Activated T-cell treated with anti-CD3 and anti-CD28 coated beads for 48 hours (primary cell): Measurements from ENCODE around the gene EFHD2.
A peak's percentile ranks its signal among the peaks of the same experiment; 100 is the strongest.
"Not testable (repeated sequence)": the region's sequence is repeated elsewhere in the genome, so short reads cannot be mapped to it uniquely, and the experiment has no call there.

Experiments used
- DNase-seq: peaks from one replicate; pipeline ENCODE4 v3.0.0-alpha.2; 2020; ENCODE audit warnings: low read depth

The EFHD2 gene

DNA sequence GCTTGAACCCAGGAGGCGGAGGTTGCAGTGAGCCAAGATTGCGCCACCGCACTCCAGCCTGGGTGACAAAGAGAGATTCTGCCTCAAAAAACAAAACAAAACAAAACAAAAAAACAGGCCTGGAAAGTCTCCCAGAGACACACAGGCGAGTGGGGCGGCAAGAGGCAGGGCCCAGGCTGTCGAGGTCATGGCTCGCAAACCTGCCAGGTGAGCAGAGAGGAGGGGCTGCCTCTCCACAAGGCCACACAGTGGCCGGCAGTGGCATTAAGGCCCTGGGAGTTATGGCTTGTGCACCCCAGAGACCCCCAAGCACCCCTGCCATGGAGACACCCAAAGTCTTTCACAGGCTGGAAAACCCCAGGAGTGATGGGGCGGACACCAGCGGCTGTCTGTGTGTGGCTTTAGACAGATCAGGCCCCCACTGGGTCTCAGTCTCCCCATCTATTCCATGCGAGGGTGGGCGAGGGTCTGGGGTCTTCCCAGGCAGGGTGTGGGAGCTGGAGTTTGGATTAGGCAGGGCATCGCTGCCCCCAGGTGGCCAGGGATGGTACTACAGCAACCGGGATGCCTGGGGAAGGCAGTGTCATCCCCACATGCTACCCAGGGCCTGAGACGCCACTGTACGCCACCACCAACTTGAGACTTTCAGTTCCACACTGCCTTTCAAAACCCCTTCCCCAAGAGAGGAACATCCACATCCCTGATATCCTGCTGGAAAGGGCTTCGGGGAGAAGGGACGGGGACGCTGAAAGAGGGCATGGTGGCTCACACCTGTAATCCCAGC lies 21.3 kb downstream of the EFHD2 start:
- DNase-seq, result peak; percentile 62

DNA sequence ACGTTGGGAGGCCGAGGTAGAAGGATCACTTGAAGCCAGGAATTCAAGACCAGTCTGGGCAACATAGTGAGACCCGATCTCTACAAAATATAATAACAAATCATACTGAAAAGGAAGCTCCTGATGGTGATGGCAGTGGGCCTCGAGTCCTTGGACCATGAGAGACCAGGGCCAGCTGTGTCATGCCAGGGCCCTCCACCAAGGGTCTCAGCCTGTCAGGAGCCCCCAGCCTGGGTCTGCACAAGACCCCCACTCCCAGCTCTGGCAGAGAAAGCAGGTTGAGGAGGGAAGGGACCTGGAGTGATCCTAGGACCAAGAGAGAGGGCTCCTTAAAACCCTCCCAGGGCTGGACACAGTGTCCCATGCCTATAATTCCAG lies 21.9 kb downstream of the EFHD2 start:
- DNase-seq, result no peak

DNA sequence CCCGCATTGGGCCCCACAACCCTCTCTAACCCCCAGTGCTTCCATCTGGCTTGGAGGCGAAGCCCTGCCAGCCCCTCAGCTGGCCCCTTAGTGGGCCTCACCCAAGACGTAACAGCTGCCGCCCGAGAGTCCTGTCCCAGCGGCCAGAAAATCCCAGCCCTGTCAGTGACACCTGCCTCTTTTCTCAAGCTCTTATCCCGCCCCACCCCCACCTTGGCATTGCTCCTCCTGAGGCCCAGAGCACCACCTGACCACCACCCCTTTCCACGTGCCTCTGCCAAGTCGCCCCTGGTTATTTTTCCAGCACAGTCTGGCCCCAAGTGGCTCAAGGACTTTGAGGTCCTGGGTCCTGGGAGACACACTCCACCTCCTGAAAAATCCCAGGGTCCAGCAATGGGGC lies 22.6 kb downstream of the EFHD2 start:
- DNase-seq, result no peak

DNA sequence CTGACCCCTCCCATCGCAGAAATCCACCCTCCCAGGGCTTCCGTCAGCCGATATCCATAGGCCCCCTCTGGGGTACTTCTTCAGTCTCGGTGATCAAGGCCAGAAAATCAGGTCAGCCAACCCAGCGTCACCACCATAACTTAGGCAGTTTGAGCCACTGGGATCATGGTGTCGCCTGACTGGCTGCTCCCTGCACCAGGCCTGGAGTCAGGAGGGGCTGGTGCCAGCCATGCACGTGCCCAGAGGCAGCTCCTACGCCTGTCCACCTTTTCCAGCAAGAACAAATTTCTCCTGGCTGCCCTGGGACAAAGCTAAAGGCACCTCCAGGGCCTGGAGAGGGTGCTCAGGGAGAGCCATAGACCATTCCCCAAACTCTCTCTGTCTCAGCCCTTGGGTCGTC lies 23.8 kb downstream of the EFHD2 start:
- DNase-seq, result no peak

DNA sequence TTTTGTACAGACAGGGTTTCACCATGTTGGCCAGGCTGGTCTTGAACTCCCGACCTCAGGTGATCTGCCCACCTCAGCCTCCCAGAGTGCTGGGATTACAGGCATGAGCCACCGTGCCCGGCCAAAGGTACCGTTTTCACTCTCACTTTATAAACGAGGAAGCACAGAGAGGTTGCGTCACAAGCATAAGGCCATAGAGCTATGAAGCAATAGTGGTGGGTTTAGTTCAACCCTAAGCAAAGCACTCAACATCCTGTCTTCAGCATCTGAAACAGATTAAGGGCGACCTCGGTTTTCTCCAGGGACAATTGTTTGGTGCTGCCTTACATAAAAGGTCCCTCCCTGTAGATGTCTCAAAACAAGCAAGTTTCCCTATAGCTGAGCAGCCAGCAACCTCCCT lies 25.1 kb downstream of the EFHD2 start:
- DNase-seq, result not testable (repeated sequence)

DNA sequence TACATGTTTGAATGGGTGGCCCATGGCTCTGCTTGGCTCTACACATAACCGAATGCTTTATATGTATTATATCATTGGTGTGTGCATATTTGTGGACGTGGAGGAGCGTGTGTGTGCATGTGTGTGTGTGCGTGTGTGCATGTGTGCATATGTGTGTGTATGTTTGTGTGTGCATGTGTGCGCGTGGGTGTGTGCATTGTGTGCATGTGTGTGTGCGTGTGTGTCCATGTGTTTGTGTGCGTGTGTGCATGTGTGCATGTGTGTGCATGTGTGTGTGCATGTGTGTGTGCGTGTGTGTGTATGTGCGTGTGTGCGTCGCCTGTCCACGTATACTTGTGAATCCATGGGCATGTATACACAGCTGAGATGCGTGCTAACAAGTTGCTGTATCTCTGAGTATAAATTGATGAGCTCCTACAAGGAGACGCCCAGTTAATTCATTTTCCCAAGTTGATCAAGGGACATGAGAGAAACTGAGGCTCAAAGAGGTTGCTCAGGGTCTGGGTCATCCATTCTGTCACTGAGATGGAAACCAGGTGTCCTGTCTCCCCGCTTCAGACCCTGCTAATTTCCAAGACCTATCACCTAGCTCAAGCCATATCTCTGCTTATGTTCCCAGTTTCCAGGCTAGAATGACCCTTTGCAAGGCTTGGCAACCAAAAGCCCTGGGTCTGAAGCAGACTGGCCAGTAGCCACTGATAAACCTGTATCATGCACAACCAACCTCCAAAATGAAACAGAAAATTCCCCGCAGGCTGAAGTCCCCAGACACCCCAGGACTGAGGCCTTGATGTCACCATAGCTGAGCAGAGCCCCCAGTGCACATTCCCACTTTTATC lies 25.8 kb downstream of the EFHD2 start:
- DNase-seq, result no peak

DNA sequence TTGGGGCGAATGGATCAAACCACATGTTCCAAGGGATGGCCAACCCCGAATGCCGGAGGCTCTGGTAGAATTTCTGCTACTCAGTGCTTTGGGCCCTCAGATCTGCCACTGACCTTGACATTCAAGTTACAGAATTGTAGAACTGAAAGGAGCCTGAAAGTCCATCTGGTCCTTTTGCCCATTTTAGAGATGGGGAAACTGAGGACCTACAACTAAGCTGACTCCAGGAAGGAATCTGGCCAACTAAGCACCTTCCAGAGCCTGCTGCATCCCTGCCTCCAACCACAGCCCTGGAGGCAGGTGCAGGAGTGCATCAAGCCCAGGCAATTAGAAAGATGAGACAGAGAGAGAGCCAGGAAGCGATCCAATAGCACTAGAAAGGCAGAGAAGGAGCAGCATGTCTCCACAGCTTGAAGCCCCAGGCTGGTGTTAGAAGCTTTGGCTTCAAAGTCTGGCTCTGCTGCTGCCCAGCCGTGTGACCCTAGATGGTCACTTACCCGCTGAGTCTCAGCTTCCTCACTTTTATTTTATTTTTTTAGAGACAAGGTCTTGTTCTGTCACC lies 27.3 kb downstream of the EFHD2 start:
- no peak for DNase-seq

DNA sequence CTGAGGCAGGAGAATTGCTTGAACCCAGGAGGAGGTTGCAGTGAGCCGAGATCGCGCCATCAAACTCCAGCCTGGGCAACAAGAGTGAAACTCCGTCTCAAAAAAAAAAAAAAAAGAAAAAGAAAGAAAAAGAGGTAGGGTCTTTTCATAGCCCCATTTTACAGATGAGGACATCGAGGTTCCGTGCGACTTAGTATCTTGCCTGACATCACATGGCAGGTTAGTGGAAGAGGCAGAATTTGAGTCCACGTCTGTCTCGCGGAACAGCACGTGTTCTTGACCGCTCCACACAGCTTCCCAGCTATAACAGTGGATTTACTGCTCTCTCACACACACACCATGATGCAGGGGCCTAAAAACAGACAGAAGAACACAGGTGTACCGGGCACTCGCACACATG lies 29.6 kb downstream of the EFHD2 start:
- DNase-seq, result no peak

DNA sequence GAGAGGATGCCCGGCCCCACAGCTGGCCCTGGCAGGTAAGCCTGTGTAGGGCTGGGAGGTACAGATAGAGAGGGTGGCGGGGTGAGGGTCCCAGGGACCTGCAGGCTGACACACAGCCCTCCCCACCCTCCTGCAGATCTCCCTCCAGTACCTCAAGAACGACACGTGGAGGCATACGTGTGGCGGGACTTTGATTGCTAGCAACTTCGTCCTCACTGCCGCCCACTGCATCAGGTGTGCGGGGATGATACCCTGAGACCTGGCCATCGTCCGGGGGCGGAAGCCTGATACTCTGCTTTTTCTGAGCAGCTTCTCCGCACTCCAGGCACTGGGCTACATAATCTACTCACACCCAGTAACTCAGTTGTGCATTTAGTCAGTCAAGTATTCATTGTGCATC lies 30.7 kb downstream of the EFHD2 start:
- DNase-seq, result no peak

DNA sequence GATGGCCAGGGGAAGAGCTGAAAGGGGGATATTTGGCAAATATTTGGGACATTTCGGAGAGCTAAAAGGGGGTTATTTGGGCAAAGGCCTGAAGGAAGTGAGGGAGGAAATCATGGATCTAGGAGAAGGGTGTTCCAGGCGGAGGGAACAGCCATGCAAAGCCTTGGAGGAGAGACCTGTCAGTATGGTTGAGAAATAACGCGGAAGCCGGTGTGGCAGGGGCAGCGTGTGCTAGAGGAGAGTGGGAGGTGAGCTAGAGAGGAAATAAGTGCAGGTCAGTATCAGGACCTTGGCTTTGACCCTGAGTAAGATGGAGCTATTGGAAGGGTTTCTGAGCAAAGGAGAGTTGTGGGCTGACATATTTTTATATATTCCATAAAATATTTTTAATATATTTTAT lies 31.6 kb downstream of the EFHD2 start:
- DNase-seq, result no peak

DNA sequence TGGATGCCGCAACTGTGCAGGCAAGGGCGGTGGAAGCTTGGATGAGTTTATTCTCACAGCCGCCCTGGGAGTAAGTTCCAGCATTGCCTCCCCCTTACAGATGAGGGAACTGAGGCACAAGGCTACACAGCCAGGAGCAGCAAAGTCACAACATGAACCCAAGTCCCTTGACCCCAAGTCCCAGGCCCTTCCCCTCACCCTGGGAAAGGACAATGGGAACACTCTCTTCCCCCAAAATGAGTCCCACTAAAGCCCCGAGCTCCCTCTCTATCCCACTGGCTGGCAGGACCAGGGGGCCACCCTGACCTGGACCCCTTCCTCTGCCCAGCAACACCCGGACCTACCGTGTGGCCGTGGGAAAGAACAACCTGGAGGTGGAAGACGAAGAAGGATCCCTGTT lies 32.4 kb downstream of the EFHD2 start:
- no peak for DNase-seq

DNA sequence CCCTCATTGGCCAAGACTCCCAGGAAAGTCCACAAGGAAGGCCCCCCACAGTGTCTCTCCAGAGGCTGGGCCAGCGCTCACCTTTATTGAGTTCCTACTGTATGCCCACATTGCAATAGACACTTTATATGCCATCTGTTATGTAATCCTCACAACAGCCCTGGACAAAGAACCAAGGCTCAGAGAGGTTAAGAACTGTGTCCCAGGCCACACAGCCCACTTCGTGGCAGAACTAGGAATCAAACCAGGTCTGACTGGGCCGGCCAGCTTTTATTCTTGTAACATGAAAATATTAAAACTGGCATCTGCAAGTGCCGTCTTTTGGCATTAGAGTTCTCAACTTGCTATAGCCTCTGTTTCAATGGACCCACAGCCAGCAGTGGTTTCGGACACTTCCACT lies 33.1 kb downstream of the EFHD2 start:
- no peak for DNase-seq

DNA sequence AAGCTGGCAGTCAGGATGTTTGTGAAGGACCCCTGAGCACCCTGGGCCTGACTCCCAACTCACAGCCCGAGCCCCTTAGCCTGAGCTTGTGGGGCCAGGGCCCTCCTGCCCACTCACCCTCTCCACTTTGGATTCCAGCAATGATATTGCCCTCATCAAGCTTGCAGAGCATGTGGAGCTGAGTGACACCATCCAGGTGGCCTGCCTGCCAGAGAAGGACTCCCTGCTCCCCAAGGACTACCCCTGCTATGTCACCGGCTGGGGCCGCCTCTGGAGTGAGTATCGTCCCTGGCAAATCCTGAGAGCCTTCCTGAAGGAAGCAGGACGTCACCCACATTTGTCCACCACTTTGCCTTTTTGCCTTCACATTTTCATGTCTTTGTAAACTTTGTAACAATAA lies 33.6 kb downstream of the EFHD2 start:
- no peak for DNase-seq

DNA sequence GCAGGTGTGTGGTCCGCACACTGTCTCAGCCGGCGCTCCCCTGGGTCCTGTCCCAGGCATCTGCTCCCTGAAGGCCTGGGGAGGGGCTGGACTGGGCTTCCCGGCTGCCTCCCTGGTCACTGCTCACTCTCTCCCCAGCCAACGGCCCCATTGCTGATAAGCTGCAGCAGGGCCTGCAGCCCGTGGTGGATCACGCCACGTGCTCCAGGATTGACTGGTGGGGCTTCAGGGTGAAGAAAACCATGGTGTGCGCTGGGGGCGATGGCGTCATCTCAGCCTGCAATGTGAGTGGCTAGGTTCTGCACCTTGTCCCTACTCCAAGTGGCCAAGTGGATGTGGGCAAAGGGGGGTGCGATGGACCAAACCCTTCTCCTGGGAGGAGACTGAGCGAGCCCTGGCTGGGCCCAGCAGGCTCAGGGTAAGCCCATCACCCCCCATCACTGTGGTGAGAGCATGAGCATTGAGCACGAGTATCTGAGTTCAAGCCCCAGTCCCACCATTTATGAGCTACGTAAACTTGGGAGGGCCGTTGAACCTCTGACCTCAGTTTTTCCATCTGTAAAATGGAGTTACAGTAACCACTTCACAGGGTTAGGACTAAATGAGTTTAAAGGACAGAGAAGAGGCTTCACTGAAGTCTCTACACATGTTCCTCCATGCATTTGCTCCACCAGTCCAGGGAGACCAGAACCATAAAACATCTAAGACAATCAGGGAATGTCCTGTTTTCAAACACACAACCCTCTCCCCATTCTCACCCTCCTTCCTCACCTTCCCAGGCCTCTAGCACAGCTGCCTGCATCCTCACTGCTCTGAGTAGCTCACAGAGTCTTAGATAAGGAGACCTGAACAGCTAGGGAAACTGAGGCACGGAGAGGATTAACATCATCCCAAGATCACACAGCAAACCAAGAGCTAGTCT lies 35.0 kb downstream of the EFHD2 start:
- DNase-seq, result no peak

DNA sequence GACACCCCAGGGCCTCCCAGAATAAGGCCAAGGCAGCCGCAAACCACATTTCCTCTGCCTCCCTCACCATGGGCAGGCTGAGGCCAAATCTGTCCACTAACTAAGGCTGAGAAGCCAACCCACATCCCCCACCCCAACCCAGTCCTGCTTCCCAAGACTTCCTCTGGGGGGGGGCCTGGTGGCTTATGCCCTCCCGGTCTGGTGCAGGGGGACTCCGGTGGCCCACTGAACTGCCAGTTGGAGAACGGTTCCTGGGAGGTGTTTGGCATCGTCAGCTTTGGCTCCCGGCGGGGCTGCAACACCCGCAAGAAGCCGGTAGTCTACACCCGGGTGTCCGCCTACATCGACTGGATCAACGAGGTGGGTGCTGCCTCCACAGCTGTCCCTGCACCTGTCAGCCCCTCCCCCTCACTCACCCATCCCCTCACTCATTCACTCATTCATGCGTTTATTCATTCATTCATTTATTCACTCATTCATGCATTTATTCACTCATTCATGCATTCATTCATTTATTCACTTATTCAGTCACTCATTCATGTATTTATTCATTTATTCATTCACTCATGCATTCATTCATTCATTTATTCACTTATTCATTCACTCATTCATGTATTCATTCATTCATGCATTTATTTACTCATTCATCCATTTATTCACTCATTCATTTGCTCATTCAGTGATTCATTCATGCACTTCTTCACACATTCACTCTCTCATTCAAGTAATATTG lies 35.9 kb downstream of the EFHD2 start:
- no peak for DNase-seq

DNA sequence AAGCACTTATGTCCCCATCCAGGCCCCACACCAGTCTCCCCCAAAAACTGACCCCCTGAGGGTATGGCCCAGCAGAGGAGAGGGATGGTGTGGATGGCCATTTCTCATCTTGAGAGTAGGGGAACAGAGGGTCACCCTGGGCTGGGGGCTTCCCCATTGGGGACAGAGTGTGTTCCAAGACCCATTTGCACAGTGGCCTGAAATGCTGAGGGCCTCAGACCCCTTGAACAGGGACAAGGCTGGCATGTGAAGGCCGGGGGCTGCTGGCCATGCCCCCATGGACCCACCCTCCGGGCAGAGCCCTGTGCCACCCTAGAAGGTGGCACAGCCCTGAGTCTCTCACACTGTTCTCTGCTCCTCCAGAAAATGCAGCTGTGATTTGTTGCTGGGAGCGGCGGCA lies 36.5 kb downstream of the EFHD2 start:
- no peak for DNase-seq

DNA sequence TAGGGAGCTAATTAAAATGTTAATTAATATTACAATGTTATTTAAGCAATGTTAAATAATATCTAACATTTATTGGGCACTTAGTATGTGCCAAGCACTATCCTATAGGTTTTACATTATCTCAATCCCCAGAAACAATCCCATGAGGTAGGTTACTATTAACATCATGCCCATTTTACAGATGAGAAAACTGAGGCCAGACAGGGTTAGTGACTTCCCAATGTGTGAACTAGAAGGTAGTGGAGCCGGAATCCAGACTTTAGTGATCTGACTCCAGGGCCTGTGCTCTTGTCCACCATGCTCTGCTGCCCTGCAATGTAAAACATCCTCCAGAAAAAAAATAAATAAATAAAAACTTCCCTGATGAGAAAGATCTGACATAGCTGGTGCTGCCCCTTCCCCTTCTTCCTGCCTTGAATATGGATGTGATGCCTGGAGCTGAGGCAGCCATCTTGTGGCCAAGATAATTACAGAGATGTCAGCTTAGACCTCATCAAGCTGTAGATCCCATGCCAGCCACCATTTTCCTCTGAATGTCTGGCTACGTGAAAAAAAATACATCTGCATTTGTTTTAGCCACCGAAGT lies 39.3 kb downstream of the EFHD2 start:
- no peak for DNase-seq

DNA sequence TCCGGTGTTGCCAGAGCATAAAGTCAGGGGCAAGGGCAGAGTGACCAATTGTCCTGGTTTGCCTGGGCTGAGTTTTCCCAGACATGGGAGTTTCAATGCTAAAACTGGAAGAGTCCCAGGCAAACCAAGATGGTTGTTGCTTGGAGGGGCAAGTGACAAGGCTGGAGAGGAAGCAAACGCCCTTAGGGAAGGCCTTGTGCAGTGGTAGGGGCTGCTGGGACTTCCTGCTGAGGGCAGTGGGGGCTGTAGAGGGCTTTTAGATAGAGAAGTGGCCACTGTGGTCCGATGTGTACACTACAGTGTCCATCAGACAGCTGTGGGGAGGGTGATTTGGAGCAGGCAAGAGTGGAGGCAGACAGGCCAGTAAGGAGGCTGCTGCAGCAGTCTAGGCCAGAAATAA lies 39.9 kb downstream of the EFHD2 start:
- DNase-seq, result no peak

DNA sequence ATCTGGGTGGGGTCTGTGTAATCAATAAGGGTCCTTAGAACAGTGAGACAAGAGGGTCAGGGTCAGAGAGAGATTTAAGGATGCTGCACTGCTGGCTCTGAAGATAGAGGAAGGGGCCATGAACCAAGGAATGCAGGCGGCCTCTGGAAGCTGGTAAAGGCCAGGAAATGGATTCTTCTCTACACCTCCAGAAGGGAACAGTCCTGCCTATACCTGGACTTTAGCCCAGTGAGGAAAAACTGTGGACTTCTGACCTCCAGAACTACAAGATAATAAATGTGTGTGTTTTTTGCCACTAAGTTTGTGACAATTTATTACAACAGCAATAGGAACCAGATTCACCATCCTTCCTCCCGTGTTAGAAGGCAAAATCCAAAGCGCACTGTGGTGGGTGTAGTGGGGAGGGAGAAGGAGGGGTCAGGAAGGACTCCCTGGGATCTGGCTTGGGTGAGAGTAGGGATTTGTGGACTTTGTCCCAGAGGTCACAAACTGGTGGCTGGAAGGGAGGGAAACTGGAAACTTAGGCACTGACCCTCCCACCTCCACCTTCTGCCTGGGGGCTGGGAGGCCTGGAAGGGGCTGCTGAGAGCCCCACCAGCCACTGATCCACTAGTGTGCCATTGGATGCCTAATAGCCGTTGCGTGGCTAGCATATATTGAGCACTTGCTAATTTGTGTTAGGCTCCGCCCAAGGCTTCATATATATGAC lies 41.5 kb downstream of the EFHD2 start:
- no peak for DNase-seq

DNA sequence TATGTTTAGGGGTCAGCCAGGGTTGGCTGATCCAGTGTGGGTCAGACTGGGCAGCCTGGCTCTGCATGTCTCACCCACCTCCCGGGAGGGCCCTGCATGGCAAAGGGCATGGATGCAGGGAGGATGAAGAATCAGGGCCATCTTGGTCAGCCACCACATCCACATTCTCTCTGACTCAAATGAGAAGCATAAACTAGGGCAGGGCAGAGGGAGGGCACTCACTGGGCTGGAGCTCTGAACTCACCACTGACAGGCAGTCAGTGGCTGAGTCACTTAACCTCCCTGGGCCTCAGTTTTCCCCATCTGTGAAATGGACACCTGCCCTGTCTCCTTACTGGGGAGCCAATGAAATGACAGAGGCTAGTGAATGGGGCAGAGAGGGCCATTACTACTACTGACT lies 42.5 kb downstream of the EFHD2 start:
- DNase-seq, result no peak
